SJSA1 (cell line): Measurements from ENCODE around the gene FERMT2. TPM values are rescaled to one million over a fixed set of nuclear protein-coding genes. Genes with fewer than 3 reads are reported as not detected.

Source experiments
- DNase-seq, 2 experiments: peaks; one replicate each; pipeline ENCODE4 v3.0.0-alpha.2; 2015 to 2020; ENCODE audit warnings: low spot score in 2 of 2, low read depth in 1 of 2
- H3K27ac ChIP-seq: fragments of 250-450 bp; sonication (Bioruptor Pico); 2 replicates; pipeline ENCODE4 v1.5.1; 2020; ENCODE audit warnings: mild to moderate bottlenecking, moderate library complexity
- H3K27me3 ChIP-seq: fragments of 250-450 bp; sonication (Bioruptor Pico); replicated peaks from 2 replicates; pipeline ENCODE4 v1.5.1; 2020; ENCODE audit warnings: mild to moderate bottlenecking, moderate library complexity
- H3K36me3 ChIP-seq: fragments of 250-450 bp; sonication (Bioruptor Pico); 2 replicates; pipeline ENCODE4 v1.5.1; 2020; ENCODE audit warnings: mild to moderate bottlenecking
- H3K4me1 ChIP-seq: fragments of 250-450 bp; sonication (Bioruptor Pico); replicated peaks from 2 replicates; pipeline ENCODE4 v1.6.1; 2021; ENCODE audit warnings: mild to moderate bottlenecking
- H3K4me3 ChIP-seq: fragments of 250-450 bp; sonication (Bioruptor Pico); 2 replicates; pipeline ENCODE4 v1.5.1; 2020; ENCODE audit warnings: mild to moderate bottlenecking
- H3K9me3 ChIP-seq: fragments of 250-450 bp; sonication (Bioruptor Pico); replicated peaks from 2 replicates; pipeline ENCODE4 v1.5.1; 2020; ENCODE audit warnings: mild to moderate bottlenecking
- total RNA-seq: library from RNA; depleted of rRNA; stranded (reverse); fragments of >200 nt; shearing (Covaris generic); gene quantifications from 2 replicates; pipeline ENCODE4 v1.2.3, GENCODE V29; 2014; rRNA removed

FERMT2 gene
- total RNA-seq, 1 experiment from 2014 or later: 207 TPM

- peak; percentile 62 to 82 for DNase-seq
- Histone ChIP-seq H3K4me3 (no peak overlapping the region), H3K27me3 (no peaks in the 10 kb centered on the region), H3K27ac (peak overlapping the region; percentile 62), H3K36me3 (no peaks in the 10 kb centered on the region), H3K4me1 (peaks cover 23% of the 10 kb centered on the region), H3K9me3 (no peaks in the 10 kb centered on the region)
Observed at GRCh38 chr14:52835122-52835903, 115.5 kb downstream of the FERMT2 start.

GRCh38 chr14:52834440-52834842 is 116.4 kb downstream of the FERMT2 start:
- no peaks in the 10 kb centered on the region for H3K36me3 ChIP-seq
- peak in 1 of 2 experiments; percentile 5 for DNase-seq
- no peaks in the 10 kb centered on the region for H3K9me3 ChIP-seq
- no peak overlapping the region for H3K4me3 ChIP-seq
- peaks cover 22% of the 10 kb centered on the region for H3K4me1 ChIP-seq
- H3K27me3 ChIP-seq: no peaks in the 10 kb centered on the region
- H3K27ac ChIP-seq: peak overlapping the region; percentile 62; the same call in 1 of the 2 replicates

GRCh38 chr14:52833891-52834290 is 117.0 kb downstream of the FERMT2 start:
- no peaks in the 10 kb centered on the region for H3K36me3 ChIP-seq
- DNase-seq: no peak
- H3K4me3 ChIP-seq: no peak overlapping the region
- no peak overlapping the region for H3K27ac ChIP-seq
- H3K9me3 ChIP-seq: no peaks in the 10 kb centered on the region
- peaks cover 22% of the 10 kb centered on the region for H3K4me1 ChIP-seq
- no peaks in the 10 kb centered on the region for H3K27me3 ChIP-seq

GRCh38 chr14:52829527-52830185 is 121.2 kb downstream of the FERMT2 start:
- Histone ChIP-seq H3K36me3 (no peaks in the 10 kb centered on the region), H3K9me3 (no peaks in the 10 kb centered on the region), H3K4me1 (peaks cover 7% of the 10 kb centered on the region), H3K27ac (no peak overlapping the region), H3K4me3 (no peak overlapping the region), H3K27me3 (no peaks in the 10 kb centered on the region)
- no peak for DNase-seq

GRCh38 chr14:52827426-52827825 is 123.4 kb downstream of the FERMT2 start:
- H3K27ac ChIP-seq: no peak overlapping the region
- no peak overlapping the region for H3K4me3 ChIP-seq
- DNase-seq: no peak
- H3K4me1 ChIP-seq: no peaks in the 10 kb centered on the region
- H3K9me3 ChIP-seq: no peaks in the 10 kb centered on the region
- no peaks in the 10 kb centered on the region for H3K27me3 ChIP-seq
- no peaks in the 10 kb centered on the region for H3K36me3 ChIP-seq

- no peaks in the 10 kb centered on the region for H3K27me3 ChIP-seq
- H3K4me3 ChIP-seq: no peak overlapping the region
- no peak overlapping the region for H3K27ac ChIP-seq
- H3K36me3 ChIP-seq: no peaks in the 10 kb centered on the region
- H3K9me3 ChIP-seq: no peaks in the 10 kb centered on the region
- DNase-seq: no peak
- peaks cover 4% of the 10 kb centered on the region; the same call in 1 of the 2 replicates for H3K4me1 ChIP-seq
Observed at GRCh38 chr14:52825085-52825484, 125.8 kb downstream of the FERMT2 start.

- DNase-seq: no peak
- H3K27ac ChIP-seq: no peak overlapping the region
- H3K36me3 ChIP-seq: no peaks in the 10 kb centered on the region
- H3K9me3 ChIP-seq: no peaks in the 10 kb centered on the region
- H3K4me1 ChIP-seq: peaks cover 4% of the 10 kb centered on the region; the same call in 1 of the 2 replicates
- no peaks in the 10 kb centered on the region for H3K27me3 ChIP-seq
- H3K4me3 ChIP-seq: no peak overlapping the region
Observed at GRCh38 chr14:52824462-52824861, 126.4 kb downstream of the FERMT2 start.

- Histone ChIP-seq H3K36me3 (no peaks in the 10 kb centered on the region), H3K27me3 (no peaks in the 10 kb centered on the region), H3K9me3 (no peaks in the 10 kb centered on the region), H3K4me1 (peaks cover 4% of the 10 kb centered on the region; the same call in 1 of the 2 replicates), H3K4me3 (no peak overlapping the region), H3K27ac (no peak overlapping the region)
- DNase-seq: no peak
Observed at GRCh38 chr14:52821805-52822250, 129.0 kb downstream of the FERMT2 start.

GRCh38 chr14:52808101-52808500 is 142.7 kb downstream of the FERMT2 start:
- no peaks in the 10 kb centered on the region for H3K4me1 ChIP-seq
- no peak for DNase-seq
- H3K4me3 ChIP-seq: no peak overlapping the region

More at GRCh38 chr14:52808101-52808500, 142.7 kb downstream of the FERMT2 start:
- Histone ChIP-seq H3K27me3 (no peaks in the 10 kb centered on the region), H3K36me3 (no peaks in the 10 kb centered on the region), H3K27ac (no peak overlapping the region), H3K9me3 (no peaks in the 10 kb centered on the region)

Other genes with a start within 250 kb of the FERMT2 start
- gene PSMC6, start 243.8 kb downstream of the FERMT2 start, total RNA-seq: 168 and 216 TPM in 2 replicates
- 7.2 and 14.8 TPM in 2 replicates for gene STYX, start 220.9 kb downstream of the FERMT2 start, total RNA-seq
- 28.3 and 36.0 TPM in 2 replicates for gene GNPNAT1, start 159.4 kb downstream of the FERMT2 start, total RNA-seq
- gene DDHD1, start 202.3 kb upstream of the FERMT2 start, total RNA-seq: 8.7 and 12.7 TPM in 2 replicates